ENCODE data around the gene TASOR2. TPM values are rescaled to one million over a fixed set of nuclear protein-coding genes. Genes with fewer than 3 reads are reported as not detected.

TASOR2 gene
- polyA plus RNA-seq, 1 donor (not counting 4 experiments of a cell fraction or from before 2014, with no cell fraction given): 40.4 TPM

GRCh38 chr10:5668429-5668828, 16.2 kb upstream of the TASOR2 start:
- Histone ChIP-seq H4K20me1 (ENCODE audit: control insufficient read depth, extremely low read depth, insufficient read depth, low read length) (no peaks in the 10 kb centered on the region), H3K9me1 (ENCODE audit: control insufficient read depth, extremely low read depth, insufficient read depth, low read length) (no peaks in the 10 kb centered on the region), H3K4me2 (ENCODE audit: control insufficient read depth, extremely low read depth, insufficient read depth, low read depth, low read length) (no peak overlapping the region), H3K36me3 (ENCODE audit: control insufficient read depth in 2 of 2, extremely low read depth in 1 of 2, insufficient read depth in 2 of 2, low read length in 2 of 2) (no peaks in the 10 kb centered on the region), H3K79me2 (ENCODE audit: control insufficient read depth, insufficient read depth, low read length) (no peaks in the 10 kb centered on the region), H3K4me1 (ENCODE audit: control insufficient read depth, extremely low read depth, insufficient read depth, low read length) (peaks cover 5% of the 10 kb centered on the region), H3K9ac (ENCODE audit: control insufficient read depth, extremely low read depth, insufficient read depth, low read length) (no peak overlapping the region), H3K27me3 (ENCODE audit: control insufficient read depth, extremely low read depth, insufficient read depth, low read length) (no peaks in the 10 kb centered on the region), H3K4me3 (ENCODE audit: control insufficient read depth in 2 of 3, extremely low read depth in 1 of 3, insufficient read depth in 2 of 3, low read depth in 1 of 3, low read length in 3 of 3) (no peak overlapping the region), H3K27ac (ENCODE audit: control insufficient read depth, insufficient read depth, low read length) (no peak overlapping the region), H2AFZ (ENCODE audit: control insufficient read depth, low read length) (no peak overlapping the region), H3K9me3 (ENCODE audit: control insufficient read depth, low read depth, low read length) (no peaks in the 10 kb centered on the region)
- TF ChIP-seq, protein P1, sequence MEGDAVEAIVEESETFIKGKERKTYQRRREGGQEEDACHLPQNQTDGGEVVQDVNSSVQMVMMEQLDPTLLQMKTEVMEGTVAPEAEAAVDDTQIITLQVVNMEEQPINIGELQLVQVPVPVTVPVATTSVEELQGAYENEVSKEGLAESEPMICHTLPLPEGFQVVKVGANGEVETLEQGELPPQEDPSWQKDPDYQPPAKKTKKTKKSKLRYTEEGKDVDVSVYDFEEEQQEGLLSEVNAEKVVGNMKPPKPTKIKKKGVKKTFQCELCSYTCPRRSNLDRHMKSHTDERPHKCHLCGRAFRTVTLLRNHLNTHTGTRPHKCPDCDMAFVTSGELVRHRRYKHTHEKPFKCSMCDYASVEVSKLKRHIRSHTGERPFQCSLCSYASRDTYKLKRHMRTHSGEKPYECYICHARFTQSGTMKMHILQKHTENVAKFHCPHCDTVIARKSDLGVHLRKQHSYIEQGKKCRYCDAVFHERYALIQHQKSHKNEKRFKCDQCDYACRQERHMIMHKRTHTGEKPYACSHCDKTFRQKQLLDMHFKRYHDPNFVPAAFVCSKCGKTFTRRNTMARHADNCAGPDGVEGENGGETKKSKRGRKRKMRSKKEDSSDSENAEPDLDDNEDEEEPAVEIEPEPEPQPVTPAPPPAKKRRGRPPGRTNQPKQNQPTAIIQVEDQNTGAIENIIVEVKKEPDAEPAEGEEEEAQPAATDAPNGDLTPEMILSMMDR (optimal IDR thresholded peaks at IDR 0.05 in 1 of 3, IDR thresholded peaks at IDR 0.05 in 1 of 3, conservative IDR thresholded peaks at IDR 0.05 in 1 of 3; ENCODE audit: extremely low read depth in 1 of 3, insufficient read depth in 2 of 3, low read length in 3 of 3): no peak
- no peak for TF ChIP-seq EZH2 (IDR thresholded peaks at IDR 0.05; ENCODE audit: low read length)
- DNase-seq (ENCODE audit: low read depth, low spot score) (no peak), FAIRE-seq (no peak)
- dilution Hi-C loops (cut with MboI; ENCODE audit: extremely low pct_ligation_motif_present, low sequenced_read_pairs): no loop called here

- no peaks in the 10 kb centered on the region for H3K9me1 ChIP-seq (ENCODE audit: control insufficient read depth, extremely low read depth, insufficient read depth, low read length)
- H3K4me2 ChIP-seq (ENCODE audit: control insufficient read depth, extremely low read depth, insufficient read depth, low read depth, low read length): no peak overlapping the region
- H3K4me1 ChIP-seq (ENCODE audit: control insufficient read depth, extremely low read depth, insufficient read depth, low read length): peaks cover 5% of the 10 kb centered on the region
- no peak for TF ChIP-seq EZH2 (IDR thresholded peaks at IDR 0.05; ENCODE audit: low read length)
- TF ChIP-seq, protein P1 (optimal IDR thresholded peaks at IDR 0.05 in 1 of 3, IDR thresholded peaks at IDR 0.05 in 1 of 3, conservative IDR thresholded peaks at IDR 0.05 in 1 of 3; ENCODE audit: extremely low read depth in 1 of 3, insufficient read depth in 2 of 3, low read length in 3 of 3): no peak
- H4K20me1 ChIP-seq (ENCODE audit: control insufficient read depth, extremely low read depth, insufficient read depth, low read length): no peaks in the 10 kb centered on the region
- H3K9me3 ChIP-seq (ENCODE audit: control insufficient read depth, low read depth, low read length): no peaks in the 10 kb centered on the region
- no peaks in the 10 kb centered on the region for H3K36me3 ChIP-seq (ENCODE audit: control insufficient read depth in 2 of 2, extremely low read depth in 1 of 2, insufficient read depth in 2 of 2, low read length in 2 of 2)
- no peaks in the 10 kb centered on the region for H3K27me3 ChIP-seq (ENCODE audit: control insufficient read depth, extremely low read depth, insufficient read depth, low read length)
- H3K27ac ChIP-seq (ENCODE audit: control insufficient read depth, insufficient read depth, low read length): no peak overlapping the region
- no peak overlapping the region for H3K9ac ChIP-seq (ENCODE audit: control insufficient read depth, extremely low read depth, insufficient read depth, low read length)
- DNase-seq (ENCODE audit: low read depth, low spot score) (no peak), FAIRE-seq (no peak)
- H2AFZ ChIP-seq (ENCODE audit: control insufficient read depth, low read length): no peak overlapping the region
- no peaks in the 10 kb centered on the region for H3K79me2 ChIP-seq (ENCODE audit: control insufficient read depth, insufficient read depth, low read length)
- no peak overlapping the region for H3K4me3 ChIP-seq (ENCODE audit: control insufficient read depth in 2 of 3, extremely low read depth in 1 of 3, insufficient read depth in 2 of 3, low read depth in 1 of 3, low read length in 3 of 3)
- dilution Hi-C loops (cut with MboI; ENCODE audit: extremely low pct_ligation_motif_present, low sequenced_read_pairs): no loop called here
These were observed 15.0 kb upstream of the TASOR2 start for GRCh38 chr10:5669604-5670003.

Measured in keratinocyte (primary cell).